ENCODE results near the gene OTOF.
"Not testable (repeated sequence)": the region's sequence is repeated elsewhere in the genome, so short reads cannot be mapped to it uniquely, and the experiment has no call there.

The OTOF gene

GRCh38 chr2:26470601-26471260 is 7.2 kb downstream of the OTOF start:
- TF ChIP-seq CTCF (conservative IDR thresholded peaks at IDR 0.05) (no peak), ZFX (IDR thresholded peaks at IDR 0.05) (no peak)

GRCh38 chr2:26469955-26470354 is 8.0 kb downstream of the OTOF start:
- no peak for TF ChIP-seq ZFX (IDR thresholded peaks at IDR 0.05)
- no peak for TF ChIP-seq CTCF (conservative IDR thresholded peaks at IDR 0.05)
- no peak overlapping the region for H3K27ac ChIP-seq

More at GRCh38 chr2:26470601-26471260, 7.2 kb downstream of the OTOF start:
- no peak overlapping the region for H3K27ac ChIP-seq

- H3K27ac ChIP-seq = no peak overlapping the region
- TF ChIP-seq CTCF (conservative IDR thresholded peaks at IDR 0.05) = peak; percentile 86
- no peak for TF ChIP-seq ZFX (IDR thresholded peaks at IDR 0.05)
Measured at GRCh38 chr2:26469092-26469710, 8.7 kb downstream of the OTOF start.

GRCh38 chr2:26468544-26468943 is 9.4 kb downstream of the OTOF start:
- not testable (repeated sequence) for H3K27ac ChIP-seq

- H3K27ac ChIP-seq = no peak overlapping the region
- no peak for TF ChIP-seq CTCF (conservative IDR thresholded peaks at IDR 0.05)
- TF ChIP-seq ZFX (IDR thresholded peaks at IDR 0.05) = no peak
Measured at GRCh38 chr2:26466662-26467310, 11.1 kb downstream of the OTOF start.

- no peak overlapping the region for H3K27ac ChIP-seq
- no peak for TF ChIP-seq CTCF (conservative IDR thresholded peaks at IDR 0.05)
- TF ChIP-seq ZFX (IDR thresholded peaks at IDR 0.05) = no peak
Measured at GRCh38 chr2:26465981-26466471, 11.9 kb downstream of the OTOF start.

GRCh38 chr2:26465266-26465925 is 12.5 kb downstream of the OTOF start:
- no peak overlapping the region for H3K27ac ChIP-seq
- no peak for TF ChIP-seq ZFX (IDR thresholded peaks at IDR 0.05)
- no peak for TF ChIP-seq CTCF (conservative IDR thresholded peaks at IDR 0.05)

Data from C4-2B (cell line).